Bone marrow (tissue), 2 donors: ENCODE data around the gene IRF1.
"Not testable (repeated sequence)": the region's sequence is repeated elsewhere in the genome, so short reads cannot be mapped to it uniquely, and the experiment has no call there.

ENCODE experiments used
- DNase-seq, 2 donors: peaks; one replicate each; lab custom pipeline; 2025; lab: John Stamatoyannopoulos, UW

Gene IRF1, protein sequence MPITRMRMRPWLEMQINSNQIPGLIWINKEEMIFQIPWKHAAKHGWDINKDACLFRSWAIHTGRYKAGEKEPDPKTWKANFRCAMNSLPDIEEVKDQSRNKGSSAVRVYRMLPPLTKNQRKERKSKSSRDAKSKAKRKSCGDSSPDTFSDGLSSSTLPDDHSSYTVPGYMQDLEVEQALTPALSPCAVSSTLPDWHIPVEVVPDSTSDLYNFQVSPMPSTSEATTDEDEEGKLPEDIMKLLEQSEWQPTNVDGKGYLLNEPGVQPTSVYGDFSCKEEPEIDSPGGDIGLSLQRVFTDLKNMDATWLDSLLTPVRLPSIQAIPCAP

DNA sequence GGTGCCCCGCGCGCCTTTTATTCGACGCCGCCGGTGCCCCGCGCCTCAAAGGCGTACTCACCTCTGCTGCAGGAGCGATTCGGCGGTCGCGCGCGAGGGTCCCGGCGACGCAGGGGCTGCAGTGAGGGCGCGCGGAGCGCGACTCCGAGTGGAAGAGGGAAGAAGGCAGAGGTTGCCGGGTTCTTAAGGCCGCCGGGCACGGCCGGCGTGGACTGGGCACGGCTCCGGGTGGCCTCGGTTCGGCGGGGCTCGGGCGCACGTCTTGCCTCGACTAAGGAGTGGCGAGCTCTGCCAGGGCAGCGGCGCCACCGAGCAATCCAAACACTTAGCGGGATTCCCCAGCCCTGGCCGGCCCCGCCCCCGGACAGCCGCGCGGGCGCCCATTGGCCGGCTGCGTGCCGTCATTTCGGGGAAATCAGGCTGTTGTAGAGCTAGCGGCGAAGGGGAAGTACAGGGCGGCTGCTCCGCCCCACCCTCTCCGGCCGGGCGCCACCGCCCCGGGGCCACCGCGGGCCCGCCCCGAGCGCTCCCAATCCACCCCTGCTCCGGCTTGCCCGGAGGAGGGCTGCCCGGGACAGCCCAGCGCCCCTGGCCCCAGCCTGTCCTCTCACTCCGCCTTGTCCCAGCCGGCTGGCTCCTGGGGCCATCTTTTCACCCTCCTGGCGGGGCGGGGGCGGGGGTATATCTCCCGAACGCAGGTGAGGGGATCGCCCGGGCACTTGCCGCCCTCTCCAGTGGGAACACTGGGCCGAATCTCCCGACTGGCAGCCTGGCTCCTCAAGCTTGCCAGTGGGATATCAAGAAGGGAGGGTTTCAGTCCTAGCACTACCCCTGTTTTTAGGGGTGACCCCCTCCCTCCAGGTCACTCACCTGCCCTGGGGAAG is at the start of gene IRF1:
TSS of gene IRF1 (minus strand) at position 290 of the 884 bp plus-strand sequence. CDS start 1,295 bp downstream, outside the sequence.
- peak; percentile 88 to 91 for DNase-seq

DNA sequence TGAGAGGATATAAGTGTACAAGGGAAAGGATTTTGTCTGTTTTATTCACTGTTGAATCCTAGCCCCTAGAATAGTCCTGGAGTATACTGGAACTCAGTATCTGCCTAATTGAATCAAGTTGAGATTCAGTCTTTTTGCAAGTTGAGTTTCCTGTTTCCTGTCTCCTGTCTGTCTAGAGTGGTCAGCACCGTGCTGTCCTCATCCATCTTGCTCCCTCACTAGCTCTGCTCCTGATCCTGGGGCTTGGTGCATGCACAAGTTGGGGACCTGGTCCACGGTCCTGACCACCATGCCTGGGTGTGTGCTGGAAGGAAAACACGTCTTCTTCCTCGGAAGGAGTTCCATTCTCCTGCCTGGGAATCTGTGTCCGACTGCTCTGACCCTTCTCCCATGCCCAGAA is 49.6 kb upstream of the IRF1 start:
- DNase-seq, result no peak

DNA sequence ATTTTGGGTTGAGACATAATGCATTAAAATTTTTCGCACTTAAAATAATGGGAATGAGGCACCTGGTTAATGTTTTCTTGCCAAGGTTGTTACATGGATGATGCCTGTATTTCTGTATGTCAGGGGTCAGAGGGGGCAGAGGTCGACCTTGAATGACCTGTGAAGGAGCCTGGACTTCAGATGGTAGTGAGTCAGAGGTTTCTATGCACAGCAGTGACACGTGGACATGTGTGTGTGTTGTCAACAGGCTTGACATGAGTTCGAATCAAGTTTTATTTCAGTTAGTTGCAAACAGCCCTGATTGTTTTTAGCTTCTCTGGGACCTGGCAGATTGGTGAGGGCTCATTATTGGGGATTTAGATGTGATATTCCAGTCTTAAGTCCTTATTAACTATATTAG is 49.1 kb upstream of the IRF1 start:
- no peak for DNase-seq

DNA sequence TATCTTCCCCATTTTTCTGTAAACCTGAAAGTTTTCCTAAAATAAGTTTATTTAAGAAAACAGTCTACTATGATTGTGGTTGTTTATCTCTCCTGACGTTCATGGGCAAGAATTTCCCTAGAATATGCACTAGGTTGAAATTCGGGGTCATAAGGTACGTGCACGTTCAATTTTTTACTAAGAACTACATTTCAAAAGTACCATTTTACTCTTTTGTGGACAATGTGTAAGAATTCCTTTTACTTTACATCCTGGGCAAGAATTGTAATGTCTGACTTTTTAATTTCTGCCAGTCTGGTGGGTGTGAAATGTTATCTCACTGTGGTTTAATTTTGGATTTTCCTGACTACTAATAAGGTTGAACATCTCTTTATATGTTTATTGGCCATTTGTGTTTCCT is 40.4 kb upstream of the IRF1 start:
- DNase-seq, result no peak

DNA sequence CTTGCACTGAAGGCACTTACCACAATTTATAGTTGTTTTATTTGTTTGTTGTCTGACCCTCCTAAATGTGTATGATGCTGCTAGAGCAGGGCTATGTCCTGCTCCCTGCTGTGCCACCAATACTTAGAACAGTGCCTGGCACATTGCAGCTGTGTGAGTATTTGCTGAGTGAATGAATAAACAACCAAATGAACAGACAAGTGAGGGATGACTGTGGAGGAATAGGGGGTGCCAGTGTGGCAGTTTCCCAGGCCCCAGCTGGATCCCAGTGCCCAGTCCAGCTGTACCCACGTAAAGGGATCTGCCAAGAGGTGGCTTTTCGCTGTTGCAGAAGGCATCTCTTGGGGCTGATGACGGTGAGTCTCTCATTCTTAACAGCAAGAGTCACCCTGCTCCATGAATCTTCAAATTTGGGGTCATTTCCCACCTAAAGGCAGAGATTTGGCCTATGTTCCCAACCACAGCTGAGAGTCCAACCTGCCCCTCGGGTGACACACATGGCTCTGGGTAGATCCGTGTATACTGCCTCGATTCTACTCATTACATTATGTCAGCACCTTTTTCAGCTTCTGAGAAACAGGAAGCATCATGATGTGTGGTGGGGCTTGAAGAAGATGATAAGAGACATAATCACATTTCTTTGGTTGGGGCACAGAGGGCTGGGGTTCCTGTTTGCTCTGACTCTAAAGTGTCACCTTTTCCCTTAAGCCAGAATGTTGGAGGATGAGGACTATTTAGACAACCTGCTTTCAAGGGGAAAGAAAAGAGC is 38.5 kb upstream of the IRF1 start:
- DNase-seq, result peak in 1 of 2 donors; percentile 69

DNA sequence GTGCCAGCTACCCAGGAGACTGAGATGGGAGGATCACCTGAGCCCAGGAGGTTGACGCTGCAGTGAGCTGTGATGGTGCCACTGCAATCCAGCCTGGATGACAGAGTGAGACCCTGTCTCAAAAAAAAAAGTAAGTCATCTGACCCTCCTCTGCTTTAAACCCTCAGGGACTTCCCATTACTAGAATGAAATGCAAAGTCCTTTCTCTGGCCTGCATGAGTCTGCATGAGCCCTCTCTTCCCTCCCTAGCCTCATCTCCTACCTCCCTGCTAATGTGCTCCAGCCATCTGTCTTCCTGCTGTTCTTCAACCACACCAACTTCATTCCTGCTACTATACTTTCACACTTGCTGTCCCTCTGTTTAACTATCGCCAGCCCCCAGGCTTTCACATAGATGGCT is 37.4 kb upstream of the IRF1 start:
- DNase-seq, result no peak

DNA sequence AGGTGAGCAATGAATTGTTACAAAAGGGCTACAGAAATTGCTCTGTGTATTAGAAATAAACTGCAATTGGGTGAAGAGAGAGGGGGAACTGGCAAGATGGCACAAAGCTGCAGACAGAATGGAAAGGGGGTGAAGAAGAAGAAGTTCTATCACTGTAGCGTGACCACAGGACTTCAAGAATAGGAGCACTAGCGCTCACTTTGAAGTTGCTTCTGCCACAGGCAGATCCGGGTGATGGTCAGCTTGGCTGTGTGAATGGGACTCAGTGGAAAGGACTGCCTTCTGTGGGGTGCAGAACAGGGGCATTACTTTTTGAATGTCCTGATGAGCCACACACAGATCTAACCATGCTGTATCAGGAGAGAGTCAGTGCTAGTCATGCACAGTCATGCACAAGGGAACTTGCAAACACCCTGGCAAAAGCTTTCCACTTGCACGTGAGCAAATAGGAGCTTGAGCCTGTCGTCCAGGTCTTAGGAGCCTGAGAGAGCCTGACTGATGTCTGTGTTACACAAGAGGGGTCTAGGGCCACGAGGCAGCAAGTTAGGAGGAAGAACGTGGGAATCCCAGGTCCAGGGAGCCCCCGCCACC is 36.5 kb upstream of the IRF1 start:
- no peak for DNase-seq

DNA sequence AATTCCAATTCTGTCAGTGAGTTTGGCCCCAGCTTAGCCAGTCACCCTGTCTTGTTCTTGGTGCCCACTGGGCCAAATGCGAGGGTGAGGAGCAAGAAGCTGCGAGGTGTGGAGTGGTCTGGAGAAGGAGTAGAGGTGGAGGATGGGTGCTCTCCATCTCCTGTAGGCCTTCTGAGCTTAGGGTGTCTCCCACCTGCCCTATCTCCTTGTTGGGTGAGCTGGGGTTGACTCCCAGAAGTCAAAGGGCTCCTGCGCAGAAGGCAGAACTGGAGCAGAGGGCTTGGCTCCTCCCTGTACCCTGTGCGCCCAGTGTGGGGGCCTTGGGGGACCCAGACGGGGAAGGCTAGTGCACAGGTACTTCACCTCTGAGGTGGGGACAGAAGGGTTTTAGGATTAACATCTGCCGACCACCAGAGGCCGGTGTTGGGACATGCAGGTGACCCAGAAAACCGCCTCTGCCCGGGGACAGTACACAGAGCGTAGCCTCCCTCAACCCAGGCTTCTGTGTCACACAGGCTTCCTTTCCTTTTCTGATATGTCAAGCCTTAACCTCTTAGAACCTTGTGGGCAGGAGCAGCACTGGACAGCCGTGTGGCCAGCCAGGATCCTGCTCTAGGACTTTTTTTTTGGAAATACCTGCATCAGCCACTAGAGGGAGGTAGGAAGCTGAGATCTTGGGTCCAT is 35.9 kb upstream of the IRF1 start:
- DNase-seq, result no peak

DNA sequence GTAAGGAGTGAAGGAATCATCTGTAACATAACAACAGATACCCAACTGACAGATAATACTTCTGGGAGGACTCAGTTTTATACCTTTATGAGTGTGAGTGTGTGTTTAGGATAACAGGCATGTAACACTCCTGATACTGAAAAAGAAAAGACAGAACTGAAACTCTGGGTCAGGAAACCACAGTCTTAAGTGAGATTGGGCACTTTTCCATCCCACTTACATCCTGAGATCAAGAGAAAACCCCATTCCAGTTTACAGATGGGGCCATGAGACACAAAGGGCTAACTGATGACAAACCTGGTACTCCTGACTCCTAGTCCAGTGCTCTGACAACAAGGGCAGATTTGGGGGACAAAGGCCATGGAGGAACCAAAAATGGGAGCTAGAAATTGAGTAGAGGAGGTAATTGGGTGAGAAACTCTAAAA is 34.7 kb upstream of the IRF1 start:
- no peak for DNase-seq

DNA sequence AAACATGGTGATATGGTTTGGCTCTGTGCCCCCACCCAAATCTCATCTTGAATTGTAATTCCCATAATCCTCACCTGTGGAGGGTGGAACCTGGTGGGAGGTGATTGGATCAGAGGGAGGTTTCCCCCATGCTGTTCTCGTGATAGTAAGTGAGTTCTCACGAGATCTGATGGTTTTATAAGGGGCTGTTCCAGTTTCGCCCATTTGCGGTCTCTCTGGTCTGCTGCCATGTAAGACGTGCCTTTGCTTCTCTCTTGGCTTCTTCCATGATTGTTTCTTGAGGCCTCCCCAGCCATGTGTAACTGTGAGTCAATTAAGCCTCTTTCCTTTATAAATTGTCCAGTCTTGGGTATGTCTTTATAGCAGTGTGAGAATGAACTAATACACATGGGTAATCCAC is 34.3 kb upstream of the IRF1 start:
- DNase-seq, result not testable (repeated sequence)

DNA sequence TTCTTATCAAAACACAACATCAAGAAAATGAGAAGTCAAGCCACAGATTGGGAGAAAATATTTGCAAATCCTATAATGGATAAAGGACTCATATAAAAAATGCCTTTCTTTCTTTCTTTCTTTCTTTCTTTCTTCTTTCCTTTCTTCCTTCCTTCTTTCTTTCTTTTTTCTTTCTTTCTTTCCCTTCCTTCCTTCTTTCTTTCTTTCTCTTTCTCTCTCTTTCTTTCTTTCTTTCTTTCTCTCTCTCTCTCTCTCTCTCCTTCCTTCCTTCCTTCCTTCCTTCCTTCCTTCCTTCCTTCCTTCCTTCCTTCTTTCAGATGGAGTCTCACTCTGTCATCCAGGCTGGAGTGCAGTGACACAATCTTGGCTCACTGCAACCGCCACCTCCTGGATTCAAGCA is 31.5 kb upstream of the IRF1 start:
- not testable (repeated sequence) for DNase-seq

DNA sequence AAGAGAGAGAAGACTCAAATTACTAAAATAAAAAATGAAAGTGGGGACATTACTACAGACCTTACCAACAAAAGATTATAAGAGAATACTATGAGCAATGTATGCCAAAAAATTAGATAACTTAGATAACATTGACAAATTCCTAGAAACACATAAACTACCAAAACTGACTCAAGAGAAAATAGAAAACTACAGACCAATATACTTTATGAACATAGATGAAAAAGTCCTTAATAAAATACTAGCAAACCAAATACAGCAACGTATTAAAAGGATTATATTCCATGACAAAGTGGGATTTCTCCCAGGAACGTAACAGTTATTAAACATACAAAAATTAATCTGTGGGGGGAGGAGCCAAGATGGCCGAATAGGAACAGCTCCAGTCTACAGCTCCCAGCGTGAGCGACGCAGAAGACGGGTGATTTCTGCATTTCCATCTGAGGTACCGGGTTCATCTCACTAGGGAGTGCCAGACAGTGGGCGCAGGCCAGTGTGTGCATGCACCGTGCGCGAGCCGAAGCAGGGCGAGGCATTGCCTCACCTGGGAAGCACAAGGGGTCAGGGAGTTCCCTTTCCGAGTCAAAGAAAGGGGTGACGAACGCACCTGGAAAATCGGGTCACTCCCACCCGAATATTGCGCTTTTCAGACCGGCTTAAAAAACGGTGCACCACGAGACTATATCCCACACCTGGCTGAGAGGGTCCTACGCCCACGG is 23.2 kb upstream of the IRF1 start:
- DNase-seq, result not testable (repeated sequence)

DNA sequence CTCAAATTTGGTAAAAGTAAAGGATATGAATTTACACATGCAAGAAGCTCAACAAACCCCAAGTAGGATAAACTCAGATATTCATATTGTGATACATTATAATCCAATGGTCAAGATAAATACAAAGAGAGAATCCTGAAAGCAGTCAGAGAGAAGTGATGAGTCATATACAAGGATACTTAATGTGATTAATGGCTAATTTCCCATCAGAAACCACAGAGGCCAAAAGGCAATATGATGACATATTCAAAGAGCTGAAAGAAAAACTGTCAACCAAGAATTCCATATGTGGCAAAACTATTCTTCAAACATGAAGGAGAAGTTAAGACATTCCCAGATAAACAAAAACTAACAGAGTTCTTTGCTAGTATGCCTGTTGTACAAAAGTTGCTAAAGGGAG is 19.5 kb upstream of the IRF1 start:
- DNase-seq, result no peak

DNA sequence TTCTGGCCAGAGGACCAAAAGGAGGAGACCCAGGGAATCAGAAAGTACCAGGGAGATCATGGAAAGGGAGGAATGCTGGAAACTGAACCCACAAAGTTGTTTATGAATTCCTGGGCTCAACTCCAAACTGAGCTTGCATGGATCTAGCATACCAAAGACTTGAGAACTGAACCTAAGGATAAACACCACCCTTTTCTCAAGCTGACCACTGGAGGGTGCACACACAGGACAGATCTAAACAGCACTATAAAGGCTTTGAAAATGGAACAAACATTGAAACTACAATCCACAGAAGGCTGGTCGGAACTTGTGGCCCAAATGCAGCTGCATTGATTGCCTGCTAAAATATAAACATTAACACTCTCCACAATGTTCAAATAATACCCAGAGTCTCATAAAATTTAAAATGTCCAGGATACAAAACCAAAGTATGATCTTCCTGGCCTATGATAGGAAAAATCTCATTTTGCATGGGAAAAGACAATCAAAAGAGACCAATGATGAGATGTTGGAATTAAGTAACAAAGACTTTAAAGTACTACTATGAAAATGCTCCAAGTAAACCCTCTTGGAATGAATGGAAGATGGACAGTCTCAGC is 15.6 kb upstream of the IRF1 start:
- peak in 1 of 2 donors; percentile 31 for DNase-seq

DNA sequence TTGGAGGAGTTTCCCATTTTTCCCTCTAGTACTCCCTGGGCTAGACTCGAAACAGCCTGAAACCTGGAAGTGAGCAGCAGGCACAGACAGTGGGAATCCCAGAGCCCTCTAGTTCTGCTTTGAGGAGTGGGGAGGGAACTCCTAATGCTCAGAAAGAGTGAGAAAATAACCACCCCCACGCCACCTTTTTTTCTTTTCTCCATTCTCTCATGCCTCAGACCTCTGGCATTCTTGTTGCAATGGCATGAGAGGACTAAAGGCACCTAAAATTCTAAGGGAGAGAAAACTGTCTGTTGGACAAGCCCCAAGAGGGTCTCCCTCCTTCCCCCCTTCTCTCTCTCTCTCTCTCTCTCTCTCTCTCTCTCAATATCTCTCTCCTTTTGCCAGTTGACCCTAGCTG is 15.1 kb upstream of the IRF1 start:
- no peak for DNase-seq

DNA sequence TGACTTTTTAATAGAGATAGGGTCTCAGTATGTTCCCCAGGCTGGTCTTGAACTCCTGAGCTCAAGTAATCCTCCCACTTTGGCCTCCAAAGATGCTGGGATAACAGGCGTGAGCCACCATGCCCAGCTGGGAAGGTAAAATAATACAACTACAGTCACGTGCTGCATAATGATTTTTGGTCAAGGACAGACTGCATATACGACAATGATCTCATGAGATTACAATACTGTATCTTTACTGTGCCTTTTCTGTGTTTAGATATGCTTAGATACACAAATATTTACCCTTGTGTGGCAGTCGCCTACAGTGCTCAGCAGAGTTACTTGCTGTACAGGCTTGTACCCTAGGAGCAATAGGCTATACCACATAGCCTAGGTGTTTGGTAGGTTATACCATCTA is 14.2 kb upstream of the IRF1 start:
- DNase-seq, result no peak

DNA sequence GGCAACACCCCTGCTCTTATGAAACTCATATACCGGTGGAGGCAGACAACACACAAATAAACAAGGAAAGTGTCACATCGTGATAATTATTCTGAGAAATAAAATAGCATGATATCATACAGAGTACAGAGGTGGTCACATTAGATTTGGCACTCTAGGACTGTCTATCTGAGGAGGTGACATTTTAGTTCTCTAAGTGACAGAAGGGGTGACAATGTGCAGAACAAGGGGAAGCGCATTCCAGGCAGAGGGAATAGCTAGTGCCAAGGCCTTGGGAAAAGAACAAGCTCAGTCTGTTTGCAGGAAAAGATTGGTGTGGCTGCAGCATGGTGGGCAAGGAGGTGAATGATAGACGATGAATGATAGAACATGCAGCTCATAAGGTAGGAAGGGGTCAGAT is 12.7 kb upstream of the IRF1 start:
- no peak for DNase-seq

DNA sequence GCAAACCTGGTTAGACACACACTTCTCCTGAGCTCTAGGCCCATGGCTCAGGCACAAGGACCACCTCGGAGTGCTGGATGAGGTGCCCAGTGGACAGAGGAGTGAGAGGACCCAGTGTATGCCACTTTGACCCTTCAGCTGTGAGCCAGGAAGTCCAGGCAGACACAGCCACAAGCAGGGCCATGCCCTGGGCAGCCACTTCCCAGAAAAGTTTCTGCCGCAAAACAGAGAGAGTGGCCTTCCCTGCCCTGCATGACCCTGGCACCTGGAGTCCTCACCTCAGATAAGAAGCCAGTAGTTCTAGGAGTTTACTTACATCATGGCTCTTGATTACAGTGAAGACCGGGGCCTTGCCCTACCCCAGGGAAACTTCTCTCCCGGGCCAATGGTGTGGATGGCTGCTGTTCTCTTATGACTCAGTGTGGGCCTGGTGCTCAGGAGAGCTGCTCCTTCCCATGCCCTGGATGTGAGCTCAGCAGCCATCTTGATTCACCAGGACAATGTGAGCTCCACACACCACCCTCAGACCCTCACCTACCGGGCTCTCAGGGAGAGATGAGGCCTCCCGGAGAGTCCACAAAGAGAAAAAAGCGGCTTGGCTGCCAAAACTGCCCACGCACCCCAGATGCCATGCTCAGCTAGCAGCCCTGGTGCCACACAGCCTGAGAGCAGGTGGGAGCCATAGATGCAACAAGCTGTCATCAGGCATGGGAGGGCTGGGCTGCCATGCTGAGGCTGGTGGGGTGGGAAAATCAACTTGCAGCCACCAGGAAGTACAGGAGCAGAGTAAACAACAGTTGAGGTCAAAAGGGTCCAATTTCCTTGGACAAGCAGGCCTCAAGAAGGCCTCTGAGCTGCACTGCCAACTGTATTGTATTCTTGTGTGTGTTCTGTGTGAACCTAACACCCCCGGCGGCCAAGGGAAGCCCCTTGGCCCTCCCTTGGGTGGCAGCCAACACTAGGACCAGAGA is 11.7 kb upstream of the IRF1 start:
- DNase-seq, result no peak

DNA sequence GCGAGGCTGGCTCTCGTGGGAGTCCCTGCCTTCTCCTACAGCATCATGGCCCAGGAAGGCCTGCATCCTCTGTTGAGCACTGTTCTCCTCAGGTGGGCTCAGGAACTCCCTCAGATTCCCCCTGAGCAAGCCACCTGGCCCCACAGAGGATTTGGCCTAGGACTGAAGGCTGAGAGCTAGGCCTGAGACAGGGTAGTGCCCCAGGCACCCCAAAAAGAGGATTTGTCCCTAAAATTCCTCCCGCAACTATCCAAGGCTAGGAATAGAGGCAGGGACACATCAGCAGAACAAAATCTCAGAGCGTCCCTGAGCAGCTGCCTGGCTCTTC is 11.0 kb upstream of the IRF1 start:
- no peak for DNase-seq
